BE2C (cell line): ENCODE results near the gene SLC12A3.

Experiments
- DNase-seq: peaks from one replicate; pipeline ENCODE4 v3.0.0-alpha.2; 2020
- H3K27me3 ChIP-seq: fragments of 250-450 bp; sonication (Bioruptor Pico); 2 replicates; pipeline ENCODE4 v1.5.1; 2020; ENCODE audit warnings: mild to moderate bottlenecking
- H3K36me3 ChIP-seq: fragments of 250-450 bp; sonication (Bioruptor Pico); 2 replicates; pipeline ENCODE4 v1.5.1; 2020; ENCODE audit warnings: mild to moderate bottlenecking
- H3K4me1 ChIP-seq: fragments of 250-450 bp; sonication (Bioruptor Pico); 2 replicates; pipeline ENCODE4 v1.5.1; 2020
- H3K4me3 ChIP-seq: 2 replicates; pipeline ENCODE4 v1.5.1; 2011; ENCODE audit warnings: low read depth, low read length
- H3K9me3 ChIP-seq: fragments of 250-450 bp; sonication (Bioruptor Pico); 2 replicates; pipeline ENCODE4 v1.5.1; 2020
- TF ChIP-seq, protein P1 (sequence below): IDR thresholded peaks from 2 replicates; pipeline ENCODE4 v1.5.1; 2012; ENCODE audit warnings: mild to moderate bottlenecking, low read depth, low read length

SLC12A3 gene

GRCh38 chr16:56844056-56844455, 21.0 kb upstream of the SLC12A3 start:
- TF ChIP-seq, protein P1, sequence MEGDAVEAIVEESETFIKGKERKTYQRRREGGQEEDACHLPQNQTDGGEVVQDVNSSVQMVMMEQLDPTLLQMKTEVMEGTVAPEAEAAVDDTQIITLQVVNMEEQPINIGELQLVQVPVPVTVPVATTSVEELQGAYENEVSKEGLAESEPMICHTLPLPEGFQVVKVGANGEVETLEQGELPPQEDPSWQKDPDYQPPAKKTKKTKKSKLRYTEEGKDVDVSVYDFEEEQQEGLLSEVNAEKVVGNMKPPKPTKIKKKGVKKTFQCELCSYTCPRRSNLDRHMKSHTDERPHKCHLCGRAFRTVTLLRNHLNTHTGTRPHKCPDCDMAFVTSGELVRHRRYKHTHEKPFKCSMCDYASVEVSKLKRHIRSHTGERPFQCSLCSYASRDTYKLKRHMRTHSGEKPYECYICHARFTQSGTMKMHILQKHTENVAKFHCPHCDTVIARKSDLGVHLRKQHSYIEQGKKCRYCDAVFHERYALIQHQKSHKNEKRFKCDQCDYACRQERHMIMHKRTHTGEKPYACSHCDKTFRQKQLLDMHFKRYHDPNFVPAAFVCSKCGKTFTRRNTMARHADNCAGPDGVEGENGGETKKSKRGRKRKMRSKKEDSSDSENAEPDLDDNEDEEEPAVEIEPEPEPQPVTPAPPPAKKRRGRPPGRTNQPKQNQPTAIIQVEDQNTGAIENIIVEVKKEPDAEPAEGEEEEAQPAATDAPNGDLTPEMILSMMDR, result no peak
- H3K9me3 ChIP-seq, result no peaks in the 10 kb centered on the region
- H3K36me3 ChIP-seq, result peaks cover 39% of the 10 kb centered on the region
- no peaks in the 10 kb centered on the region for H3K27me3 ChIP-seq
- no peak overlapping the region for H3K4me3 ChIP-seq
- no peak for DNase-seq
- peaks cover 14% of the 10 kb centered on the region for H3K4me1 ChIP-seq

DNA sequence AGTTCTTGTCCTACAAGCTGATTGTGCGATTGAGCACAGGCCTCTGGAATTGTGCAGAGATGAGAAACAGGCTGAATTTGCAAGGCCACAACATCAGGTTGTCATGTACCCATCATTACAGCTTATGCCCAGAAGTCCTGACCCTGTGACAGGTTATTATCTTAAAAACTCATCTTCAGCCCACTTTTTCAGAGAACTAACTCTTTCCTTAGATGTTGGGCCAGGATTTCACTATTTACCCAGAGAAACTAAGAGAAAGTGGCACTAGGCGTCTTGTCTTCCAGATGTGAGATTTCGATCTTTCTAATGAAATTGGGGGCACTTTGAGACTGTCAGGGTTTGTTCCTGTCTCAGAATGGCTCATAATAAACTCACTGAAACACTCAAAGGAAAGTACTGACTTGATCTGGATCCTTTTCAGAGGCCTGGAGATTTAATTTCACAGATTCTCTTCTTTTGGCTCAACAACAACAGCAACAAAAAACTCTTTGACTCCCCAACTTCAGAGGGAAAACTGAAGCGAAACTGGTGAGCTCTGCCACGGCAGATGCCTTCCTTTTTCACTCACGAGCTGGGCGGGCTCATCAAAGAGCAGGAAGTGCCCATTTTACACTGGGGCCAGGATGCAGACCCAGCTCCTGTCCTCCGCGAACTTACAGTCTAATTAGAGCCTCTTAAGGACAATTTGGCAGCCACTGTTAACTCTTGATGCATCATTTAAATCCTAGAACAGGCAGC, 17.7 kb upstream of the SLC12A3 start:
- no peak for DNase-seq
- no peak overlapping the region for H3K4me3 ChIP-seq
- TF ChIP-seq, protein P1, result no peak
- no peaks in the 10 kb centered on the region for H3K9me3 ChIP-seq
- peaks cover 24% of the 10 kb centered on the region for H3K36me3 ChIP-seq
- H3K27me3 ChIP-seq, result no peaks in the 10 kb centered on the region
- H3K4me1 ChIP-seq, result peaks cover 18% of the 10 kb centered on the region

DNA sequence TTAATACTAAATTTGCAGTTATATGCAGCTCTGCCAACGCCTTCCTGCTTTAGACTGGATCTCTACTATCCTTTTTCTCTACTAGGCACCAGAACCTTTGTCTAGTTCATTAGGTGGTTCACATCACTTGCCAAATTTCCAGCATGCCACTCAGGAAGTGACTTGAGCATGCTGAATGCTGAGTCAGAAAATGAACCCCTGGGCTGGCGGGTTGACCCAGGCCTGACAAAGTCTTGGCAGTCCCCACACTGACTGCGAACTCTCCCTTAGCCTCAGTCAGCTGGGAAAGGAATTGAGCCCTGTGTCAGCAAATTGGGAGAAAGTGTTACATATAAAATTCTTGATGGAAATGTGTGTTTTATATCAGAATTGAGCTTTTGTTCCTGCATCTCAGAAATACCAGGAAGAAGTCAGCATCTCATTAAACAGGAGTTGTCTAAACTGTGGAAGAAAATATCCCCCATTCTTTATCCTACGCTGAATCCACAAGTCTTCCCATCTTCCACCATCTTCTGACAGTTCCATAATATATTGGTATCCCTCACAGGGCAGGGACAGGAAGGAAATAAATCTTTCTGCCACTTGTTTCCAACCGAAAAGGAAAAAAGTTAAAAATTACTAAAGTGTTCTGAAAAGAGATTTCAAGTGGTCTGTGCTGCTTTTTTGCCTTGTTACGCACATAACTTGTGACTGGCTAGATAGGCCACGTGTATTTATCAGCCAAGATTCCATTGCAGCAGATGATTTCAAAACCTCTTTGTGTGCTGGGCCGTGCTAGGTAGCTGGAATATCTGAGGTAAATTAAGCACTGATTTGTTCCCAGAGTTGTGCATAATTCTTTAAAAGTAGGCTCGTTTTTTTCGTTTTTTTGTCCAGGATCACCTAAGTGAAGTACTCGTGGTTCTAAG, 16.7 kb upstream of the SLC12A3 start:
- Histone ChIP-seq H3K9me3 (no peaks in the 10 kb centered on the region), H3K27me3 (no peaks in the 10 kb centered on the region), H3K4me1 (peaks cover 18% of the 10 kb centered on the region), H3K4me3 (no peak overlapping the region), H3K36me3 (peaks cover 18% of the 10 kb centered on the region)
- TF ChIP-seq, protein P1, result no peak
- DNase-seq, result no peak

- TF ChIP-seq, protein P1, result no peak
- Histone ChIP-seq H3K9me3 (no peaks in the 10 kb centered on the region), H3K4me3 (no peak overlapping the region), H3K36me3 (peaks cover 10% of the 10 kb centered on the region), H3K4me1 (peaks cover 18% of the 10 kb centered on the region), H3K27me3 (no peaks in the 10 kb centered on the region)
- DNase-seq, result no peak
Measured at GRCh38 chr16:56848955-56849689, 15.9 kb upstream of the SLC12A3 start.

GRCh38 chr16:56849690-56850680, 15.0 kb upstream of the SLC12A3 start:
- H3K9me3 ChIP-seq, result no peaks in the 10 kb centered on the region
- H3K36me3 ChIP-seq, result peaks cover 6% of the 10 kb centered on the region; the same call in 1 of the 2 replicates
- no peak overlapping the region for H3K4me3 ChIP-seq
- H3K27me3 ChIP-seq, result no peaks in the 10 kb centered on the region
- TF ChIP-seq, protein P1, result no peak
- DNase-seq, result no peak
- peaks cover 18% of the 10 kb centered on the region for H3K4me1 ChIP-seq
